IMR-90 (cell line): ENCODE results near the gene TMEM205. TPM values are rescaled to one million over a fixed set of nuclear protein-coding genes. Genes with fewer than 3 reads are reported as not detected.

Experiments
- ATAC-seq: fragments of 200-7000 bp; cut with Tn5 transposase; 2 replicates; pipeline ENCODE4 v1.9.1; 2020; ENCODE audit warnings: low read depth, mild to moderate bottlenecking, moderate library complexity
- BruUV-seq: library from RNA; stranded (reverse); fragments of 400-500 nt; replicated peaks from 2 replicates; lab custom pipeline; 2021; lab: Mats Ljungman, UMichigan
- CTCF ChIA-PET: fragments of 300-600 bp; formaldehyde crosslinking; extraction: SDS; loops from one replicate; lab custom pipeline; 2021; ENCODE audit warnings: antibody characterized with exemption; lab: Yijun Ruan, JAX
- POLR2A ChIA-PET: fragments of 300-600 bp; sonication (Branson Sonifier 250); formaldehyde crosslinking; loops from one replicate; lab custom pipeline; 2022; ENCODE audit warnings: antibody characterized with exemption; ENCODE audit not compliant: unreplicated experiment; lab: Charles Lee
- DNase-seq: peaks from one replicate; pipeline ENCODE4 v3.0.0; 2013
- H2AFZ ChIP-seq: replicated peaks from 2 replicates; pipeline ENCODE3; 2013; ENCODE audit warnings: low read length, mild to moderate bottlenecking; ENCODE audit not compliant: poor library complexity
- H2AK5ac ChIP-seq: 2 replicates; pipeline ENCODE4 v1.6.1; 2013; ENCODE audit warnings: low read depth, low read length, inconsistent platforms
- H2AK9ac ChIP-seq: replicated peaks from 2 replicates; pipeline ENCODE3; 2013; ENCODE audit warnings: mild to moderate bottlenecking, low read depth, low read length, moderate library complexity; ENCODE audit not compliant: poor library complexity
- H2BK120ac ChIP-seq: 2 replicates; pipeline ENCODE4 v1.6.1; 2013; ENCODE audit warnings: low read depth, low read length, inconsistent platforms
- H2BK15ac ChIP-seq: 3 replicates; pipeline ENCODE4 v1.6.1; 2013; ENCODE audit warnings: low read depth, low read length, inconsistent platforms
- H2BK20ac ChIP-seq: 2 replicates; pipeline ENCODE4 v1.6.1; 2013; ENCODE audit warnings: low read depth, mild to moderate bottlenecking, inconsistent platforms, low read length, moderate library complexity
- H2BK5ac ChIP-seq: 2 replicates; pipeline ENCODE4 v1.6.1; 2013; ENCODE audit warnings: mild to moderate bottlenecking, low read depth, low read length, inconsistent platforms; ENCODE audit not compliant: poor library complexity, severe bottlenecking
- H3K14ac ChIP-seq: replicated peaks from 2 replicates; pipeline ENCODE4 v1.6.1; 2013; ENCODE audit warnings: low read depth, low read length, inconsistent platforms
- H3K18ac ChIP-seq: 2 replicates; pipeline ENCODE4 v1.6.1; 2013; ENCODE audit warnings: low read depth, low read length, control low read depth
- H3K23ac ChIP-seq: 2 replicates; pipeline ENCODE4 v1.6.1; 2013; ENCODE audit warnings: low read depth, low read length, inconsistent platforms
- H3K27ac ChIP-seq: 2 replicates; pipeline ENCODE4 v1.5.1; 2013; ENCODE audit warnings: mild to moderate bottlenecking, control low read depth, low read length; ENCODE audit not compliant: insufficient read depth
- H3K27me3 ChIP-seq: 2 replicates; pipeline ENCODE4 v1.6.1; 2013; ENCODE audit warnings: low read length; ENCODE audit not compliant: control insufficient read depth, insufficient read depth
- H3K36me3 ChIP-seq: 2 replicates; pipeline ENCODE4 v1.6.1; 2013; ENCODE audit warnings: low read length, mixed read lengths; ENCODE audit not compliant: control insufficient read depth, insufficient read depth
- H3K4ac ChIP-seq: 2 replicates; pipeline ENCODE4 v1.6.1; 2013; ENCODE audit warnings: low read depth, low read length, inconsistent platforms
- H3K4me1 ChIP-seq: 2 replicates; pipeline ENCODE4 v1.6.1; 2013; ENCODE audit warnings: low read length, mixed read lengths; ENCODE audit not compliant: control insufficient read depth, insufficient read depth
- H3K4me2 ChIP-seq: 2 replicates; pipeline ENCODE4 v1.6.1; 2013; ENCODE audit warnings: low read depth, mild to moderate bottlenecking, control low read depth, low read length, moderate library complexity
- H3K4me3 ChIP-seq: 2 replicates; pipeline ENCODE4 v1.5.1; 2013; ENCODE audit warnings: low read depth, mild to moderate bottlenecking, control low read depth, low read length, moderate library complexity; ENCODE audit not compliant: insufficient read depth
- H3K56ac ChIP-seq: 2 replicates; pipeline ENCODE4 v1.6.1; 2013; ENCODE audit warnings: low read length, inconsistent platforms; ENCODE audit not compliant: insufficient read depth; ENCODE audit errors: extremely low read depth
- H3K79me1 ChIP-seq, 2 experiments: 2 replicates each; pipeline ENCODE4 v1.6.1; 2013; ENCODE audit warnings: low read length in 2 of 2, inconsistent platforms in 1 of 2, low read depth in 1 of 2
- H3K9ac ChIP-seq: 2 replicates; pipeline ENCODE4 v1.6.1; 2013; ENCODE audit warnings: low read depth, low read length, control low read depth
- H3K9me1 ChIP-seq: 2 replicates; pipeline ENCODE4 v1.6.1; 2013; ENCODE audit warnings: low read length, inconsistent platforms; ENCODE audit not compliant: insufficient read depth
- H3K9me3 ChIP-seq: 2 replicates; pipeline ENCODE4 v1.6.1; 2013; ENCODE audit warnings: low read length; ENCODE audit not compliant: control insufficient read depth, insufficient read depth
- H4K20me1 ChIP-seq: 2 replicates; pipeline ENCODE4 v1.6.1; 2013; ENCODE audit warnings: low read length, inconsistent platforms; ENCODE audit not compliant: insufficient read depth
- H4K5ac ChIP-seq: 2 replicates; pipeline ENCODE4 v1.6.1; 2013; ENCODE audit warnings: mild to moderate bottlenecking, low read depth, low read length, control low read depth
- H4K8ac ChIP-seq, 2 experiments: 2 replicates each; pipeline ENCODE4 v1.6.1; 2013; ENCODE audit warnings: low read depth in 2 of 2, low read length in 2 of 2, control low read depth in 1 of 2, inconsistent platforms in 1 of 2
- H4K91ac ChIP-seq: 2 replicates; pipeline ENCODE4 v1.6.1; 2013; ENCODE audit warnings: low read depth, low read length, inconsistent platforms; ENCODE audit not compliant: insufficient read depth
- BHLHE40 ChIP-seq: fragments of 150-350 bp; IDR thresholded peaks from 2 replicates; pipeline ENCODE4 v1.6.1; 2016; ENCODE audit warnings: mild to moderate bottlenecking, low read depth, low read length
- CEBPB ChIP-seq: IDR thresholded peaks from 2 replicates; pipeline ENCODE4 v1.6.1; 2012; ENCODE audit warnings: low read depth, low read length, improper control_type of control experiment
- CTCF ChIP-seq: conservative IDR thresholded peaks from 2 replicates; pipeline ENCODE4 v1.5.1; 2012; ENCODE audit warnings: mild to moderate bottlenecking, low read depth, low read length, improper control_type of control experiment
- ELK1 ChIP-seq: fragments of 150-350 bp; IDR thresholded peaks from 2 replicates; pipeline ENCODE4 v1.6.1; 2016; ENCODE audit warnings: low read depth, mild to moderate bottlenecking, low read length, moderate library complexity, borderline replicate concordance
- FOS ChIP-seq: fragments of 150-350 bp; IDR thresholded peaks from 2 replicates; pipeline ENCODE4 v1.6.1; 2016; ENCODE audit warnings: low read depth, low read length
- MAFK ChIP-seq: IDR thresholded peaks from 2 replicates; pipeline ENCODE4 v1.6.1; 2012; ENCODE audit warnings: low read depth, low read length, improper control_type of control experiment
- MXI1 ChIP-seq: IDR thresholded peaks from 2 replicates; pipeline ENCODE4 v1.6.1; 2012; ENCODE audit warnings: low read depth, mild to moderate bottlenecking, low read length, moderate library complexity, borderline replicate concordance
- NFE2L2 ChIP-seq: fragments of 150-350 bp; IDR thresholded peaks from 2 replicates; pipeline ENCODE4 v1.6.1; 2016; ENCODE audit warnings: low read depth, mild to moderate bottlenecking, low read length
- RAD21 ChIP-seq: IDR thresholded peaks from 2 replicates; pipeline ENCODE4 v1.6.1; 2012; ENCODE audit warnings: low read length, improper control_type of control experiment
- RFX5 ChIP-seq: IDR thresholded peaks from 2 replicates; pipeline ENCODE4 v1.8.0; 2012; ENCODE audit warnings: low read depth, mild to moderate bottlenecking, low read length, moderate library complexity
- SMC3 ChIP-seq: fragments of 150-350 bp; IDR thresholded peaks from 2 replicates; pipeline ENCODE4 v1.6.1; 2016; ENCODE audit warnings: low read depth, mild to moderate bottlenecking, antibody characterized with exemption, low read length, moderate library complexity
- whole genome bisulfite sequencing, 2 experiments: methylation state at CpG; one replicate each; pipeline versions ENCODE4 v1.1.5 to v1.1.7; 2013; ENCODE audit warnings: missing lambda C conversion rate in 2 of 2; ENCODE audit not compliant: insufficient read length in 1 of 2; ENCODE audit errors: extremely low coverage in 2 of 2; 5-methylcytosine and 5-hydroxymethylcytosine counted together
- dilution Hi-C: fragments of 300-500 bp; cut with HindIII; formaldehyde crosslinking; loops from one replicate; pipeline ENCODE4 v1.14.3; 2018; ENCODE audit warnings: low sequenced_read_pairs; ENCODE audit not compliant: unreplicated experiment
- in situ Hi-C: fragments of 300-500 bp; cut with MboI; formaldehyde crosslinking; loops from 3 replicates; pipeline ENCODE4 v1.14.3; 2019; ENCODE audit warnings: low sequenced_read_pairs, inconsistent platforms, mixed read lengths
- intact Hi-C: fragments of 100-400 bp; cut with micrococcal nuclease; formaldehyde crosslinking; loops from 2 replicates; pipeline ENCODE4 v1.10.0; 2022
- polyA plus RNA-seq, 3 experiments: library from polyadenylated mRNA; depleted of rRNA; stranded (reverse); fragments of >200 nt; gene quantifications; 2 replicates each; pipeline ENCODE4 v1.2.3, GENCODE V29; 2012; ENCODE audit warnings: low replicate concordance in 1 of 3
- total RNA-seq: library from RNA; depleted of rRNA; stranded (reverse); fragments of >200 nt; gene quantifications from 2 replicates; pipeline ENCODE4 v1.2.3, GENCODE V29; 2012

Gene TMEM205
- total and polyA plus RNA-seq, 2 of the 4 experiments (the other 2 are of a cell fraction) = 110 to 136 TPM

GRCh38 chr19:11375143-11375948 lies 29.3 kb upstream of the TMEM205 start (continued):
- TF ChIP-seq BHLHE40 = no peak
- TF ChIP-seq MXI1 = no peak
- no peak for TF ChIP-seq SMC3

GRCh38 chr19:11374433-11375142 lies 28.5 kb upstream of the TMEM205 start, which contains the start of gene SWSAP1:
TSS of gene SWSAP1 (plus strand) at chr19:11374666. CDS start at chr19:11374681, 15 bp downstream.
- peak within 1 kb of the TSS; percentile 80 for H3K9ac ChIP-seq
- peak within 1 kb of the TSS; percentile 90 for H3K27ac ChIP-seq
- H2AFZ ChIP-seq = peak within 1 kb of the TSS; percentile 98
- BruUV-seq = no TSS peak
- no peaks in the 10 kb centered on the region for H3K27me3 ChIP-seq
- peak within 1 kb of the TSS; percentile 82 for H3K56ac ChIP-seq
- H2AK9ac ChIP-seq = peak within 1 kb of the TSS; percentile 86
- DNase-seq = peak; percentile 99
- H2BK20ac ChIP-seq = peak within 1 kb of the TSS; percentile 23; the same call in 1 of the 2 replicates
- peak within 1 kb of the TSS; percentile 92 for H3K4ac ChIP-seq
- CTCF ChIA-PET = interaction anchor here (0.6 to 1.5 kb wide), 5 partner anchors 8 to 162 kb away, joined by 3 to 5 read pairs (median 3); partner anchors contain the start of gene PRKCSH
- peaks cover 11% of the 10 kb centered on the region; the same call in 1 of the 2 replicates for H4K20me1 ChIP-seq
- H3K14ac ChIP-seq = peak within 1 kb of the TSS; percentile 73
- H3K9me3 ChIP-seq = no peaks in the 10 kb centered on the region
- H2BK5ac ChIP-seq = peak within 1 kb of the TSS; percentile 86
- peak within 1 kb of the TSS; percentile 58 for H3K4me3 ChIP-seq
- peak within 1 kb of the TSS; percentile 57; the same call in 1 of the 3 replicates for H2BK15ac ChIP-seq
- H3K23ac ChIP-seq = peak within 1 kb of the TSS; percentile 74; the same call in 1 of the 2 replicates
- H3K36me3 ChIP-seq = no peaks in the 10 kb centered on the region
- H4K8ac ChIP-seq = peak within 1 kb of the TSS; percentile 90 to 95
- dilution Hi-C loops = no loop called here
- H2AK5ac ChIP-seq = peak within 1 kb of the TSS; percentile 49
- POLR2A ChIA-PET = no interaction called here
- peak within 1 kb of the TSS; percentile 64 for H4K5ac ChIP-seq
- H3K18ac ChIP-seq = peak within 1 kb of the TSS; percentile 40
- H3K79me1 ChIP-seq = peaks cover 0 to 28% of the 10 kb centered on the region in 2 experiments; a peak in 2 of 4 replicates
- in situ Hi-C loops = no loop called here
- H2BK120ac ChIP-seq = peak within 1 kb of the TSS; percentile 87
- peak within 1 kb of the TSS; percentile 83 for H4K91ac ChIP-seq
- peaks cover 25% of the 10 kb centered on the region for H3K9me1 ChIP-seq
- 0% methylated on average over 34 of the region's 44 CpGs; no CpG with 5 or more reads in 1 of the 2 experiments for WGBS, 2 experiments
- peaks cover 22% of the 10 kb centered on the region for H3K4me1 ChIP-seq
- intact Hi-C loops = loop anchor here (2.0 kb wide), 2 partner anchors 60 to 82 kb away; partner anchors contain the start of genes ODAD3 and PRKCSH
- H3K4me2 ChIP-seq = peak within 1 kb of the TSS; percentile 83
- peak; percentile 94 for ATAC-seq
- TF ChIP-seq RFX5 (no peak), FOS (no peak), CTCF (no peak), MXI1 (peak; percentile 55), CEBPB (peak; percentile 74), NFE2L2 (no peak), ELK1 (no peak), RAD21 (no peak), SMC3 (no peak), MAFK (no peak)
